IMR-90 (cell line): ENCODE results near the gene CAVIN4.

Experiments used
- CEBPB ChIP-seq: IDR thresholded peaks from 2 replicates; pipeline ENCODE4 v1.6.1; 2012; ENCODE audit warnings: low read depth, low read length, improper control_type of control experiment
- CHD1 ChIP-seq: IDR thresholded peaks from 2 replicates; pipeline ENCODE4 v1.6.1; 2012; ENCODE audit warnings: low read depth, low read length, improper control_type of control experiment
- MAFK ChIP-seq: IDR thresholded peaks from 2 replicates; pipeline ENCODE4 v1.6.1; 2012; ENCODE audit warnings: low read depth, low read length, improper control_type of control experiment
- MAZ ChIP-seq: IDR thresholded peaks from 2 replicates; pipeline ENCODE4 v1.6.1; 2012; ENCODE audit warnings: low read depth, mild to moderate bottlenecking, low read length, improper control_type of control experiment, moderate library complexity, borderline replicate concordance
- MXI1 ChIP-seq: IDR thresholded peaks from 2 replicates; pipeline ENCODE4 v1.6.1; 2012; ENCODE audit warnings: low read depth, mild to moderate bottlenecking, low read length, moderate library complexity, borderline replicate concordance
- POLR2A ChIP-seq: IDR thresholded peaks from 2 replicates; pipeline ENCODE4 v1.6.1; 2012; ENCODE audit warnings: mild to moderate bottlenecking, low read depth, low read length
- RAD21 ChIP-seq: IDR thresholded peaks from 2 replicates; pipeline ENCODE4 v1.6.1; 2012; ENCODE audit warnings: low read length, improper control_type of control experiment
- RFX5 ChIP-seq: IDR thresholded peaks from 2 replicates; pipeline ENCODE4 v1.8.0; 2012; ENCODE audit warnings: low read depth, mild to moderate bottlenecking, low read length, moderate library complexity
- TF ChIP-seq, protein P1 (sequence below): conservative IDR thresholded peaks from 2 replicates; pipeline ENCODE4 v1.5.1; 2012; ENCODE audit warnings: mild to moderate bottlenecking, low read depth, low read length, improper control_type of control experiment
- TF ChIP-seq, protein P2 (sequence below): fragments of 150-350 bp; IDR thresholded peaks from 2 replicates; pipeline ENCODE4 v1.6.1; 2017; ENCODE audit warnings: mild to moderate bottlenecking, antibody characterized with exemption, low read length, low read depth
- TF ChIP-seq, protein P3 (sequence below): fragments of 150-350 bp; IDR thresholded peaks from 2 replicates; pipeline ENCODE4 v1.6.1; 2016; ENCODE audit warnings: low read depth, mild to moderate bottlenecking, low read length, moderate library complexity, borderline replicate concordance

GRCh38 chr9:100557053-100557452 lies 20.8 kb upstream of the CAVIN4 start:
- no peak for TF ChIP-seq POLR2A
- TF ChIP-seq, protein P1, sequence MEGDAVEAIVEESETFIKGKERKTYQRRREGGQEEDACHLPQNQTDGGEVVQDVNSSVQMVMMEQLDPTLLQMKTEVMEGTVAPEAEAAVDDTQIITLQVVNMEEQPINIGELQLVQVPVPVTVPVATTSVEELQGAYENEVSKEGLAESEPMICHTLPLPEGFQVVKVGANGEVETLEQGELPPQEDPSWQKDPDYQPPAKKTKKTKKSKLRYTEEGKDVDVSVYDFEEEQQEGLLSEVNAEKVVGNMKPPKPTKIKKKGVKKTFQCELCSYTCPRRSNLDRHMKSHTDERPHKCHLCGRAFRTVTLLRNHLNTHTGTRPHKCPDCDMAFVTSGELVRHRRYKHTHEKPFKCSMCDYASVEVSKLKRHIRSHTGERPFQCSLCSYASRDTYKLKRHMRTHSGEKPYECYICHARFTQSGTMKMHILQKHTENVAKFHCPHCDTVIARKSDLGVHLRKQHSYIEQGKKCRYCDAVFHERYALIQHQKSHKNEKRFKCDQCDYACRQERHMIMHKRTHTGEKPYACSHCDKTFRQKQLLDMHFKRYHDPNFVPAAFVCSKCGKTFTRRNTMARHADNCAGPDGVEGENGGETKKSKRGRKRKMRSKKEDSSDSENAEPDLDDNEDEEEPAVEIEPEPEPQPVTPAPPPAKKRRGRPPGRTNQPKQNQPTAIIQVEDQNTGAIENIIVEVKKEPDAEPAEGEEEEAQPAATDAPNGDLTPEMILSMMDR = no peak
- TF ChIP-seq RAD21 = no peak
- TF ChIP-seq, protein P2, sequence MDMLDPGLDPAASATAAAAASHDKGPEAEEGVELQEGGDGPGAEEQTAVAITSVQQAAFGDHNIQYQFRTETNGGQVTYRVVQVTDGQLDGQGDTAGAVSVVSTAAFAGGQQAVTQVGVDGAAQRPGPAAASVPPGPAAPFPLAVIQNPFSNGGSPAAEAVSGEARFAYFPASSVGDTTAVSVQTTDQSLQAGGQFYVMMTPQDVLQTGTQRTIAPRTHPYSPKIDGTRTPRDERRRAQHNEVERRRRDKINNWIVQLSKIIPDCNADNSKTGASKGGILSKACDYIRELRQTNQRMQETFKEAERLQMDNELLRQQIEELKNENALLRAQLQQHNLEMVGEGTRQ = no peak
- no peak for TF ChIP-seq MXI1
- no peak for TF ChIP-seq CHD1
- TF ChIP-seq MAZ = no peak
- TF ChIP-seq, protein P3, sequence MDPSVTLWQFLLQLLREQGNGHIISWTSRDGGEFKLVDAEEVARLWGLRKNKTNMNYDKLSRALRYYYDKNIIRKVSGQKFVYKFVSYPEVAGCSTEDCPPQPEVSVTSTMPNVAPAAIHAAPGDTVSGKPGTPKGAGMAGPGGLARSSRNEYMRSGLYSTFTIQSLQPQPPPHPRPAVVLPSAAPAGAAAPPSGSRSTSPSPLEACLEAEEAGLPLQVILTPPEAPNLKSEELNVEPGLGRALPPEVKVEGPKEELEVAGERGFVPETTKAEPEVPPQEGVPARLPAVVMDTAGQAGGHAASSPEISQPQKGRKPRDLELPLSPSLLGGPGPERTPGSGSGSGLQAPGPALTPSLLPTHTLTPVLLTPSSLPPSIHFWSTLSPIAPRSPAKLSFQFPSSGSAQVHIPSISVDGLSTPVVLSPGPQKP = no peak
- no peak for TF ChIP-seq CEBPB
- TF ChIP-seq MAFK = no peak
- no peak for TF ChIP-seq RFX5
